Testis (tissue), 3 donors: ENCODE measurements around the gene SLC44A1. TPM values are rescaled to one million over a fixed set of nuclear protein-coding genes. Genes with fewer than 3 reads are reported as not detected.

Experiments
- DNase-seq: peaks from one replicate; pipeline ENCODE4 v3.0.0-alpha.2; 2019
- H3K27ac ChIP-seq, 2 donors: fragments of 200-600 bp; sonication (generic); one replicate each; pipeline ENCODE4 v1.5.1; 2019
- H3K27me3 ChIP-seq: fragments of 200-600 bp; sonication (generic); one replicate; pipeline ENCODE4 v1.5.1; 2019
- H3K36me3 ChIP-seq: fragments of 200-600 bp; sonication (generic); one replicate; pipeline ENCODE4 v1.5.1; 2017; ENCODE audit warnings: low read depth; ENCODE audit errors: missing control alignments
- H3K4me1 ChIP-seq: fragments of 200-600 bp; sonication (generic); one replicate; pipeline ENCODE4 v1.5.1; 2019
- H3K4me3 ChIP-seq, 2 donors: fragments of 200-600 bp; sonication (generic); one replicate each; pipeline ENCODE4 v1.5.1; 2017 to 2019
- H3K9me3 ChIP-seq: fragments of 200-600 bp; sonication (generic); one replicate; pipeline ENCODE4 v1.5.1; 2017
- CTCF ChIP-seq, 3 experiments: fragments of 450-650 bp in 2 of 3; fragments of 200-600 bp in 1 of 3; sonication (generic) in 1 of 3; IDR thresholded peaks; one replicate each; pipeline ENCODE4 v1.5.1; 2016 to 2019; ENCODE audit warnings: antibody characterized with exemption in 3 of 3, mild to moderate bottlenecking in 2 of 3, moderate library complexity in 1 of 3
- POLR2A ChIP-seq: fragments of 450-650 bp; IDR thresholded peaks from one replicate; pipeline ENCODE4 v1.6.1; 2017; ENCODE audit warnings: antibody characterized with exemption, mild to moderate bottlenecking, moderate library complexity
- WGBS, 2 donors: methylation state at CpG; one replicate each; pipeline ENCODE4 v1.1.5; 2018; 5-methylcytosine and 5-hydroxymethylcytosine counted together
- intact Hi-C: fragments of 100-400 bp; cut with DNase I; formaldehyde crosslinking; loops from one replicate; pipeline ENCODE4 v1.15.1; 2023; ENCODE audit warnings: low total_unique reads
- polyA plus RNA-seq: library from polyadenylated mRNA; stranded (reverse); fragments of 350-450 nt; fragmentation: Illumina TruSeq; extraction: RNeasy Lipid Tissue Mini Kit (QIAGEN cat#74804); gene quantifications from one replicate; pipeline ENCODE4 v1.2.3, GENCODE V29; 2014; ENCODE audit warnings: low read depth, low replicate concordance; ENCODE audit not compliant: insufficient read depth
- total RNA-seq, 2 donors: library from RNA; depleted of rRNA; stranded (reverse); fragments of >200 nt; gene quantifications; one replicate each; pipeline ENCODE4 v1.2.3, GENCODE V29; 2016

The SLC44A1 gene
- total and polyA plus RNA-seq, 3 donors from 2014 or later, result 8.9 to 16.7 (median 11.1) TPM

- Histone ChIP-seq H3K27ac (no peak overlapping the region), H3K9me3 (no peaks in the 10 kb centered on the region), H3K27me3 (no peaks in the 10 kb centered on the region), H3K4me1 (no peaks in the 10 kb centered on the region), H3K4me3 (no peak overlapping the region), H3K36me3 (no peaks in the 10 kb centered on the region)
- no peak for TF ChIP-seq CTCF (IDR thresholded peaks at IDR 0.05)
- TF ChIP-seq POLR2A, result no peak
- intact Hi-C loops, result no loop called here
- no peak for DNase-seq
- WGBS, 2 donors, result 85 to 88% methylated on average over 3 of the region's 3 CpGs
Measured at GRCh38 chr9:105359892-105360291, 115.4 kb downstream of the SLC44A1 start.

GRCh38 chr9:105360344-105360743 is 115.9 kb downstream of the SLC44A1 start:
- TF ChIP-seq POLR2A, result no peak
- no peak for TF ChIP-seq CTCF (IDR thresholded peaks at IDR 0.05)
- 71 to 84% methylated on average over 1 of the region's 1 CpG for WGBS, 2 donors
- no peaks in the 10 kb centered on the region for H3K36me3 ChIP-seq
- no peak overlapping the region for H3K27ac ChIP-seq
- H3K4me1 ChIP-seq, result no peaks in the 10 kb centered on the region
- H3K27me3 ChIP-seq, result no peaks in the 10 kb centered on the region
- no peak for DNase-seq
- intact Hi-C loops, result no loop called here
- no peak overlapping the region for H3K4me3 ChIP-seq
- no peaks in the 10 kb centered on the region for H3K9me3 ChIP-seq

- Histone ChIP-seq H3K4me3 (no peak overlapping the region), H3K27me3 (no peaks in the 10 kb centered on the region), H3K27ac (no peak overlapping the region), H3K9me3 (no peaks in the 10 kb centered on the region), H3K36me3 (no peaks in the 10 kb centered on the region), H3K4me1 (no peaks in the 10 kb centered on the region)
- TF ChIP-seq CTCF (IDR thresholded peaks at IDR 0.05) (no peak), POLR2A (no peak)
- intact Hi-C loops, result no loop called here
- 86 to 92% methylated on average over 8 to 9 of the region's 9 CpGs for WGBS, 2 donors
- no peak for DNase-seq
Measured at GRCh38 chr9:105361873-105362272, 117.4 kb downstream of the SLC44A1 start.

GRCh38 chr9:105362470-105362869 is 118.0 kb downstream of the SLC44A1 start:
- TF ChIP-seq POLR2A (no peak), CTCF (IDR thresholded peaks at IDR 0.05) (no peak)
- Histone ChIP-seq H3K9me3 (no peaks in the 10 kb centered on the region), H3K36me3 (no peaks in the 10 kb centered on the region), H3K27me3 (no peaks in the 10 kb centered on the region), H3K4me1 (no peaks in the 10 kb centered on the region), H3K27ac (no peak overlapping the region), H3K4me3 (no peak overlapping the region)
- DNase-seq, result no peak
- 86% methylated on average over 4 of the region's 4 CpGs for WGBS, 2 donors
- intact Hi-C loops, result no loop called here

GRCh38 chr9:105363837-105364236 is 119.4 kb downstream of the SLC44A1 start:
- no peaks in the 10 kb centered on the region for H3K36me3 ChIP-seq
- WGBS, 2 donors, result 71 to 91% methylated on average over 2 of the region's 2 CpGs
- TF ChIP-seq POLR2A, result no peak
- TF ChIP-seq CTCF (IDR thresholded peaks at IDR 0.05), result no peak

More at GRCh38 chr9:105363837-105364236, 119.4 kb downstream of the SLC44A1 start:
- intact Hi-C loops, result no loop called here
- Histone ChIP-seq H3K4me1 (no peaks in the 10 kb centered on the region), H3K9me3 (no peaks in the 10 kb centered on the region), H3K4me3 (no peak overlapping the region), H3K27me3 (no peaks in the 10 kb centered on the region), H3K27ac (no peak overlapping the region)
- DNase-seq, result no peak
